Lower leg skin (tissue), 4 donors: ENCODE measurements around the gene TYMS. TPM values are rescaled to one million over a fixed set of nuclear protein-coding genes. Genes with fewer than 3 reads are reported as not detected.

Source experiments
- DNase-seq, 2 donors: peaks; one replicate each; pipeline ENCODE4 v3.0.0-alpha.2; 2019; ENCODE audit warnings: low spot score in 2 of 2
- H3K4me3 ChIP-seq: fragments of 200-600 bp; sonication (generic); 2 replicates; pipeline ENCODE4 v1.5.1; 2017; ENCODE audit warnings: mild to moderate bottlenecking, low read depth; ENCODE audit not compliant: poor library complexity, severe bottlenecking
- CTCF ChIP-seq, 3 donors: fragments of 450-650 bp; IDR thresholded peaks; one replicate each; pipeline ENCODE4 v1.5.1; 2016; ENCODE audit warnings: antibody characterized with exemption in 3 of 3, mild to moderate bottlenecking in 3 of 3, moderate library complexity in 2 of 3
- POLR2A ChIP-seq, 2 donors: fragments of 450-650 bp; IDR thresholded peaks; one replicate each; pipeline ENCODE4 v1.6.1; 2016 to 2017; ENCODE audit warnings: antibody characterized with exemption in 2 of 2, mild to moderate bottlenecking in 1 of 2, moderate library complexity in 1 of 2
- WGBS, 2 donors: methylation state at CpG; one replicate each; pipeline ENCODE4 v1.1.5; 2018; 5-methylcytosine and 5-hydroxymethylcytosine counted together
- intact Hi-C: fragments of 100-400 bp; cut with DNase I; formaldehyde crosslinking; loops from one replicate; pipeline ENCODE4 v1.15.0; 2023; ENCODE audit warnings: low total_unique reads
- total RNA-seq, 4 donors: library from RNA; depleted of rRNA; stranded (reverse); fragments of >200 nt; gene quantifications; one replicate each; pipeline ENCODE4 v1.1.0, GENCODE V29; 2016

Gene TYMS
- total RNA-seq, 4 donors from 2014 or later: 0.57 to 9.9 (median 2.5) TPM

- TF ChIP-seq CTCF (IDR thresholded peaks at IDR 0.05) (no peak), POLR2A (IDR thresholded peaks at IDR 0.05) (no peak)
- intact Hi-C loops: no loop called here
- no peak overlapping the region for H3K4me3 ChIP-seq
- no peak for DNase-seq
- 97 to 99% methylated on average over 3 of the region's 3 CpGs for WGBS, 2 donors
These were observed 9.2 kb downstream of the TYMS start for GRCh38 chr18:666628-667027.

- intact Hi-C loops: no loop called here
- H3K4me3 ChIP-seq: no peak overlapping the region
- DNase-seq: no peak
- no peak for TF ChIP-seq CTCF (IDR thresholded peaks at IDR 0.05)
- TF ChIP-seq POLR2A (IDR thresholded peaks at IDR 0.05): no peak
- WGBS, 2 donors: 56 to 68% methylated on average over 1 of the region's 1 CpG
These were observed 10.8 kb downstream of the TYMS start for GRCh38 chr18:668260-668659.

DNA sequence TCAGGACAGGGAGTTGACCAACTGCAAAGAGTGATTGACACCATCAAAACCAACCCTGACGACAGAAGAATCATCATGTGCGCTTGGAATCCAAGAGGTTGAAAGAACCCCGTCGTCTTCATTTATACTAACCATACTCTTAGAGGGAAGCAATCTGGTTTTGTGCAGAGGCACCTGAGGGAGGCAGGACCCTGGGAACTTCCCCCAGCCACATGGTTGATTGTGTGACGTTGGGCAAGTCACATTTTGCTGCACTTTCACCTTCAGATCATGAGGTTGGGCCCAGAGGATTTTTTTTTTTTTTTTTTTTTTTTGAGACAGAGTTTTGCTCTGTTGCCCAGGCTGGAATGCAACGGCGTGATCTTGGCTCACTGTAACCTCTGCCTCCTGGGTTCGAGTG lies 11.6 kb downstream of the TYMS start:
- WGBS, 2 donors: 94 to 99% methylated on average over 8 of the region's 8 CpGs
- intact Hi-C loops: no loop called here
- DNase-seq: peak in 1 of 2 donors; percentile 32
- no peak overlapping the region for H3K4me3 ChIP-seq
- TF ChIP-seq POLR2A (IDR thresholded peaks at IDR 0.05) (no peak), CTCF (IDR thresholded peaks at IDR 0.05) (no peak)

DNA sequence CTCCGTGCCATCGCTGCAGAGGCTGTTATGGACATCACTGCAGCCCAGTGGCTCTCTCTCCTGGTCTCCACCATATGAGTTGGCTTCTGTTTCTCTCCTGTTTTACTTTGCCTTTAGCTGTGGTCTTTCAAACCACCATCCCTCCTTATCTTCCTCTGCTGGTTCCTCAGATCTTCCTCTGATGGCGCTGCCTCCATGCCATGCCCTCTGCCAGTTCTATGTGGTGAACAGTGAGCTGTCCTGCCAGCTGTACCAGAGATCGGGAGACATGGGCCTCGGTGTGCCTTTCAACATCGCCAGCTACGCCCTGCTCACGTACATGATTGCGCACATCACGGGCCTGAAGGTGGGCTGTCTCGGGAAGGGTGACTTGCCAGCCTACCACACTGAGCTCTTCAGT lies 13.1 kb downstream of the TYMS start:
- TF ChIP-seq POLR2A (IDR thresholded peaks at IDR 0.05): no peak
- no peak for TF ChIP-seq CTCF (IDR thresholded peaks at IDR 0.05)
- intact Hi-C loops: no loop called here
- WGBS, 2 donors: 85 to 95% methylated on average over 11 of the region's 11 CpGs
- peak in 1 of 2 donors; percentile 76 for DNase-seq
- no peak overlapping the region for H3K4me3 ChIP-seq

DNA sequence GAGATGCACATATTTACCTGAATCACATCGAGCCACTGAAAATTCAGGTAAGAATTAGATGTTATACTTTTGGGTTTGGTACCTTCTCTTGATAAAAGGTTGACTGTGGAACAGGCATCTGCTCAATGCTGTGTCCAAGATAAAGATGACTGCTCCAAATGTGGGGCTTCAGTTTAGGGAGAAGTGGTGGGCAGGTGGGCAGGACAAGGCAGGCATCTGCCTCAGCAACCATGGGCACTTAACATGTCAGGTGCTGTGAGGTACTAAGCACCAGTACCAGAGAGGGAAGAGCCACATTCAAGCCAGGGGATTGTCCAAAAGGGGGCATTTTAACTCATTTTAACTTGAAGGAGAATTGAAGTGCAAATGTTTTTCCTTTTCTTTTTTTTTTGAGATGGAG lies 14.0 kb downstream of the TYMS start:
- no peak overlapping the region for H3K4me3 ChIP-seq
- intact Hi-C loops: no loop called here
- 94 to 97% methylated on average over 1 of the region's 1 CpG for WGBS, 2 donors
- DNase-seq: no peak
- TF ChIP-seq CTCF (IDR thresholded peaks at IDR 0.05) (no peak), POLR2A (IDR thresholded peaks at IDR 0.05) (no peak)

GRCh38 chr18:673317-673716 lies 15.9 kb downstream of the TYMS start:
- no peak for TF ChIP-seq CTCF (IDR thresholded peaks at IDR 0.05)
- WGBS, 2 donors: 87 to 94% methylated on average over 3 of the region's 3 CpGs
- intact Hi-C loops: no loop called here
- no peak overlapping the region for H3K4me3 ChIP-seq
- no peak for DNase-seq
